Suprapubic skin (tissue), 4 donors: Measurements from ENCODE around the gene RRBP1. TPM values are rescaled to one million over a fixed set of nuclear protein-coding genes. Genes with fewer than 3 reads are reported as not detected.

Experiments used
- DNase-seq, 2 donors: peaks; one replicate each; pipeline ENCODE4 v3.0.0-alpha.2; 2019; ENCODE audit warnings: low spot score in 2 of 2
- H3K27ac ChIP-seq: fragments of 200-600 bp; sonication (generic); one replicate; pipeline ENCODE4 v1.5.1; 2019
- H3K27me3 ChIP-seq: fragments of 200-600 bp; sonication (generic); one replicate; pipeline ENCODE4 v1.5.1; 2019
- H3K36me3 ChIP-seq: fragments of 200-600 bp; sonication (generic); one replicate; pipeline ENCODE4 v1.5.1; 2019
- H3K4me1 ChIP-seq: fragments of 200-600 bp; sonication (generic); one replicate; pipeline ENCODE4 v1.5.1; 2019
- H3K4me3 ChIP-seq: fragments of 200-600 bp; sonication (generic); one replicate; pipeline ENCODE4 v1.5.1; 2019; ENCODE audit warnings: mild to moderate bottlenecking
- H3K9me3 ChIP-seq: fragments of 200-600 bp; sonication (generic); one replicate; pipeline ENCODE4 v1.5.1; 2019
- EP300 ChIP-seq: sonication (generic); formaldehyde crosslinking; IDR thresholded peaks from one replicate; pipeline ENCODE4 v1.6.1; 2017; ENCODE audit warnings: antibody characterized with exemption
- POLR2A ChIP-seq, 2 donors: fragments of 450-650 bp; IDR thresholded peaks; one replicate each; pipeline ENCODE4 v1.6.1; 2017; ENCODE audit warnings: antibody characterized with exemption in 2 of 2, mild to moderate bottlenecking in 2 of 2, moderate library complexity in 2 of 2
- POLR2AphosphoS5 ChIP-seq, 3 donors: sonication (generic); formaldehyde crosslinking; IDR thresholded peaks; one replicate each; pipeline ENCODE4 v1.6.1; 2017; ENCODE audit warnings: antibody characterized with exemption in 3 of 3
- WGBS: methylation state at CpG from one replicate; pipeline ENCODE4 v1.1.5; 2018; 5-methylcytosine and 5-hydroxymethylcytosine counted together
- total RNA-seq, 4 donors: library from RNA; depleted of rRNA; stranded (reverse); fragments of >200 nt; gene quantifications; one replicate each; pipeline ENCODE4 v1.1.0, GENCODE V29; 2016
- TF ChIP-seq, protein P1 (sequence below), 2 donors: fragments of 200-600 bp in 1 of 2; fragments of 450-650 bp in 1 of 2; sonication (generic) in 1 of 2; IDR thresholded peaks; one replicate each; pipeline ENCODE4 v1.5.1; 2016 to 2019; ENCODE audit warnings: antibody characterized with exemption in 2 of 2, mild to moderate bottlenecking in 1 of 2, moderate library complexity in 1 of 2

RRBP1 gene
- total RNA-seq, 4 donors from 2014 or later: 37.5 to 52.3 (median 41.3) TPM

DNA sequence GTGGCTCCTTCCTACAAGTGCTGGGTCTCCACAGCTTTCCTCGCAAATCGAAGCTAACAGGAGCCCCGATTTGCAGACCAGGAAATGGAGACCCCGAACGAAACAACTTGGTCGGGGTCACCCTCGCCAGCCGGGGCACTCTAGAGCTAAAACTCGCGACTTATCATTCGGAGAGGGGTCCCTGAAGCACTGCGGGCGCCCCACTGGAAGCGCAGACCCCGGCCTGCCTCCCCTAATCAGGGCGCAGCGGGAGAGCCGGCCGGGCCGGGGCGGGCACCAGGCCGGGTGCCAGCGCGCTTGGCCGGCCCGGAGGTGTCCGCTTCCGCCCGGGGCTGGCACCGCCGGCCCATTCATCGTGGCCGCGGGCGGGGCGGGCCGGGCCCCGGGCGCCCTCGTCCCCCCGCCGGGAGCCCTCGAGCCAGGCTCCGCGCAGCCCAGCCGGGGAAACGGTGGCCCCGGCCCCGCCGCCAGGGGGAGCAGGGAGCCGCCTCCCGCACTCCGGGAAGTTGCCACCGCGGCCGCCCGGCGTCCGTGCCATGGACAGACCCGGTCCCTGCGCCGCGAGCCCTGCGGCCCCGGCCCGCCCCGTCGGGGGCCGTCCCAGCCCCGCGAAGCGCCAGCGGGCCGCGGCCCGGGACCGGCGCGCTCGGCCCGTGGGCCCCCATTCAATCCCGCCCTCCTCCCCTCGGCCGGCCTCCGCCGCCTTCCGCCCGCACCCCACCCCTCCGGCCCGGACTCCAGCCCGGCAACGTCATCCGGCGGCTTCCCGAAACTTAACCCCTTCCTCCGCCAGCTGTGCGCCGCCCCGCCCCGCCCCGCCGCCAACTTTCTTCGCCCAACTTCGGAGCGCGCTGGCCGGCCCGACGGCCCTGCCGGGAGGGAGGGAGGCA is 961 bp downstream of the RRBP1 start:
- Histone ChIP-seq H3K4me3 (peak overlapping the region; percentile 75), H3K36me3 (peaks cover 15% of the 10 kb centered on the region), H3K4me1 (peaks cover 24% of the 10 kb centered on the region), H3K9me3 (no peaks in the 10 kb centered on the region), H3K27me3 (no peaks in the 10 kb centered on the region), H3K27ac (peak overlapping the region; percentile 95)
- DNase-seq: peak; percentile 89 to 91
- WGBS: no CpG with 5 or more reads among the region's 110 CpGs
- TF ChIP-seq POLR2AphosphoS5 (IDR thresholded peaks at IDR 0.05): no peak
- TF ChIP-seq, protein P1, sequence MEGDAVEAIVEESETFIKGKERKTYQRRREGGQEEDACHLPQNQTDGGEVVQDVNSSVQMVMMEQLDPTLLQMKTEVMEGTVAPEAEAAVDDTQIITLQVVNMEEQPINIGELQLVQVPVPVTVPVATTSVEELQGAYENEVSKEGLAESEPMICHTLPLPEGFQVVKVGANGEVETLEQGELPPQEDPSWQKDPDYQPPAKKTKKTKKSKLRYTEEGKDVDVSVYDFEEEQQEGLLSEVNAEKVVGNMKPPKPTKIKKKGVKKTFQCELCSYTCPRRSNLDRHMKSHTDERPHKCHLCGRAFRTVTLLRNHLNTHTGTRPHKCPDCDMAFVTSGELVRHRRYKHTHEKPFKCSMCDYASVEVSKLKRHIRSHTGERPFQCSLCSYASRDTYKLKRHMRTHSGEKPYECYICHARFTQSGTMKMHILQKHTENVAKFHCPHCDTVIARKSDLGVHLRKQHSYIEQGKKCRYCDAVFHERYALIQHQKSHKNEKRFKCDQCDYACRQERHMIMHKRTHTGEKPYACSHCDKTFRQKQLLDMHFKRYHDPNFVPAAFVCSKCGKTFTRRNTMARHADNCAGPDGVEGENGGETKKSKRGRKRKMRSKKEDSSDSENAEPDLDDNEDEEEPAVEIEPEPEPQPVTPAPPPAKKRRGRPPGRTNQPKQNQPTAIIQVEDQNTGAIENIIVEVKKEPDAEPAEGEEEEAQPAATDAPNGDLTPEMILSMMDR (IDR thresholded peaks at IDR 0.05): peak; percentile 75 to 85

DNA sequence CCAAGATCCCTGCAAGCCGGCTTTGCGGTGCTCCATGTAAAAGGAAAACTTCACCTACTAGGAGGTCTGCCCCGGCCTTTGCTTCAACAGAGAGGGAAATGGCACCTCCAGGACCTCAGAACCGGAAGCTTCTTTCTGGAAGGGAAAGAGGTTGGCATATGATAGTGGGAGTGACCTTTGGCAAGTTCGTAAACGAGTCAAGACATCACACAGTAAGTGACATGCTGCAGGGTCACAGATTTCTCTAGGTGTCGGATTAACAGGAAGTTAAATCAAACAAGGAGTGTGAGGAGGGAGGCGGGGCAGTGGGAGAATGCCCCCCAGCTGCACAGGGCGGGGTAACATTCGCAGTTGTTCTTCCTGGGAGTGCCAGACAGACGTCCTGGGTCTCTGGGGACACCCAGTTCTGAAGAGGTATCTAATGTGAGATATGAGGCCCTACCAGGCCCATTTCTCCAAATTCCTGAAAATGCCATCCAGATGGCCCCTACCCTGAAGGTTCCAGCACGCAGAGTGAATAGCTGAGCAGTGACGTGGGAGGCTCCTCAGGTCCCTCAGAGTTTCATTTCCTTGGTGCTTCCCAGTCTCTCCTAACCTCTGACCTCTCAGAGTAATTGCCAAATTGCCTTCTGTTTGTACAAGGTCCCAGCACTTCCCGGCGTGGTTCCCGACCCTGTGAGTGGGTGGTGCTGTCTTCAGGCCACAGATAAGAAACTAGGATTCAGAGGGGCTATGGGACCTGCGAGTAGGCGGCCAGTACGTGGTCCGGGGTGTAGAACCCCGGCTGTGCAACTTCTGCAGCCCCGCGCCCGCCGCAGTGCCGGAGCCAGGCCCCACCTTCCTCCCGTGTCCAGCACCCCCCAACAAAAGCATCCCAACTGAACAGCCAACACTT is 1.9 kb downstream of the RRBP1 start:
- Histone ChIP-seq H3K9me3 (no peaks in the 10 kb centered on the region), H3K36me3 (peaks cover 15% of the 10 kb centered on the region), H3K4me3 (peak overlapping the region; percentile 75), H3K27me3 (no peaks in the 10 kb centered on the region), H3K27ac (peak overlapping the region; percentile 95), H3K4me1 (peaks cover 33% of the 10 kb centered on the region)
- TF ChIP-seq, protein P1 (IDR thresholded peaks at IDR 0.05): no peak
- TF ChIP-seq POLR2AphosphoS5 (IDR thresholded peaks at IDR 0.05): peak in 1 of 3 donors; percentile 7
- 12% methylated on average over 25 of the region's 27 CpGs for WGBS
- DNase-seq: peak; percentile 79 to 84

DNA sequence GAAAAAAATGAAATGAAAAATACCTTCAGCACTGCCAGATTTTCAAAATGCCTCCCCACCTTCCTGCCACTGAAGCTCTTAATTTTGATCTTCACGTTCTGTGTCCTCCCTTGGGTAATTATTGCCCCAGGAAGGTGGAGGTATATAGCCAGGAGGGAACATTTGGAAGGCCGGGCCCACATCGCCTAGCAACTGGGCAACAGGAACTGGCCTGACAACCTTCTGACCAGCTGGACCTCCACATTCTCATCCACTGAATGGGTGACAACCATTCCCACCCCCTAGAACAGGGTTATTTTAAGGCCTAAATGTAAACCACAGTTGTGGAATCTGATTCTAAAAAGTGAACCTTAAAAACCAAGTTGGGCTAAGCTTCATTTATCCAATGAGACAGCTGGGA is 3.2 kb downstream of the RRBP1 start:
- WGBS: 82% methylated on average over 3 of the region's 3 CpGs
- Histone ChIP-seq H3K27me3 (no peaks in the 10 kb centered on the region), H3K9me3 (no peaks in the 10 kb centered on the region), H3K4me3 (no peak overlapping the region), H3K36me3 (peaks cover 15% of the 10 kb centered on the region), H3K4me1 (peaks cover 43% of the 10 kb centered on the region), H3K27ac (no peak overlapping the region)
- DNase-seq: peak in 1 of 2 donors; percentile 56
- TF ChIP-seq EP300 (no peak), POLR2A (IDR thresholded peaks at IDR 0.05) (no peak), POLR2AphosphoS5 (IDR thresholded peaks at IDR 0.05) (no peak)
- TF ChIP-seq, protein P1 (IDR thresholded peaks at IDR 0.05): no peak

DNA sequence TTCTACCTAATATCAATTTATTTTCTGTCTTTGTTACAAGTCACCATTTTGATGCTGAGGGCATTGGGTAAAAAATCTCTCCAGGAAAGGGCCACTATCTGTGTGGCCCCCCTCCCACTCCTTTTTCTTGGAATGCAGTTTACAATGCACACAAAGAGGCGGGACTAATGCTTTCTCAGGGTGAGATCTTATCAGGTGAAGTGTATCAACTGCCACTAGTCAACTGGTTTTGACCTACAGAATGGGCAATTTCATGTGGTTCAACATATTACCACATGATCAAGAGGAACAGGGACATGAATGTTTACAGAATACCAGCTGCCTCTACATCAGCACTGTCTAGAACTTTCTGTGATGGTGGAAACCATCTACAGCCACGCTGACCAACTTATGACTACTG is 3.7 kb downstream of the RRBP1 start:
- H3K27me3 ChIP-seq: no peaks in the 10 kb centered on the region
- peaks cover 44% of the 10 kb centered on the region for H3K4me1 ChIP-seq
- DNase-seq: no peak
- no peak for TF ChIP-seq POLR2A (IDR thresholded peaks at IDR 0.05)
- TF ChIP-seq EP300: no peak
- TF ChIP-seq POLR2AphosphoS5 (IDR thresholded peaks at IDR 0.05): no peak
- TF ChIP-seq, protein P1 (IDR thresholded peaks at IDR 0.05): no peak
- peaks cover 15% of the 10 kb centered on the region for H3K36me3 ChIP-seq
- H3K4me3 ChIP-seq: no peak overlapping the region
- no peaks in the 10 kb centered on the region for H3K9me3 ChIP-seq
- no peak overlapping the region for H3K27ac ChIP-seq
- 91% methylated on average over 2 of the region's 2 CpGs for WGBS

DNA sequence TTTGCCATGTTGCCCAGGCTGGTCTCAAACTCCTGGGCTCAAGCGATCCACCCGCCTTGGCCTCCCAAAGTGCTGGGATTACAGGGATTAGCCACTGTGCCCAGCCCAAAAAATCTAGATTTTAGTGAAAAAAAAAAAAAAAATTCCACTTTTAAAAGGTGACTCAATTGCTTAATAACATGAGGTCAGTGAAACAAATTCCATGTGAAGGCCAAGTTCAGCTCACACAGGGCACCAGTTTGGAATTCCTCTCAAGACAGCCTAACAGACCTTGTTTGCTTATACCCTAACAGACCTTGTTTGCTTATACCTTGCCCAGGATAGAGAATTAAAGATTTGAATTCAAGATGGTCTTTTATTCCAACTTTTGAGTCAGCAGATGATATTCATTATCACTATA is 5.1 kb downstream of the RRBP1 start:
- peaks cover 39% of the 10 kb centered on the region for H3K4me1 ChIP-seq
- H3K36me3 ChIP-seq: peaks cover 15% of the 10 kb centered on the region

More for the DNA sequence above, 5.1 kb downstream of the RRBP1 start:
- Histone ChIP-seq H3K27ac (no peak overlapping the region), H3K4me3 (no peak overlapping the region), H3K9me3 (no peaks in the 10 kb centered on the region), H3K27me3 (no peaks in the 10 kb centered on the region)
- no peak for TF ChIP-seq POLR2AphosphoS5 (IDR thresholded peaks at IDR 0.05)
- no peak for TF ChIP-seq POLR2A (IDR thresholded peaks at IDR 0.05)
- TF ChIP-seq, protein P1 (IDR thresholded peaks at IDR 0.05): no peak
- no peak for TF ChIP-seq EP300
- WGBS: 89% methylated on average over 2 of the region's 2 CpGs
- DNase-seq: no peak
